Neural cell (in vitro differentiated cells): Measurements from ENCODE around the gene DLG2.

Source experiments
- CTCF ChIP-seq: fragments of 450-650 bp; IDR thresholded peaks from 2 replicates; pipeline ENCODE4 v1.5.1; 2014; ENCODE audit warnings: antibody characterized with exemption, mild to moderate bottlenecking, moderate library complexity; ENCODE audit not compliant: poor library complexity, severe bottlenecking
- MXI1 ChIP-seq: fragments of 450-650 bp; conservative IDR thresholded peaks from 2 replicates; pipeline ENCODE4 v1.6.1; 2014; ENCODE audit warnings: antibody characterized with exemption, mild to moderate bottlenecking; ENCODE audit not compliant: poor library complexity, severe bottlenecking
- REST ChIP-seq: IDR thresholded peaks from 2 replicates; pipeline ENCODE4 v1.6.1; 2012; ENCODE audit warnings: borderline replicate concordance
- SMC3 ChIP-seq: fragments of 450-650 bp; conservative IDR thresholded peaks from 2 replicates; pipeline ENCODE4 v1.6.1; 2014; ENCODE audit warnings: antibody characterized with exemption, mild to moderate bottlenecking, moderate library complexity; ENCODE audit not compliant: poor library complexity
- TAF1 ChIP-seq: IDR thresholded peaks from 2 replicates; pipeline ENCODE4 v1.6.1; 2012; ENCODE audit warnings: low read depth

GRCh38 chr11:83979593-83979992, 1647.6 kb downstream of the DLG2 start:
- TF ChIP-seq CTCF (no peak), MXI1 (no peak), SMC3 (no peak), REST (no peak), TAF1 (no peak)
